Effector CD8-positive, alpha-beta T cell (primary cell): ENCODE measurements around the gene ACSM5.
"Not testable (repeated sequence)": the region's sequence is repeated elsewhere in the genome, so short reads cannot be mapped to it uniquely, and the experiment has no call there.

Source experiments
- DNase-seq: peaks from one replicate; lab custom pipeline; 2025; lab: John Stamatoyannopoulos, UW

Gene ACSM5

DNA sequence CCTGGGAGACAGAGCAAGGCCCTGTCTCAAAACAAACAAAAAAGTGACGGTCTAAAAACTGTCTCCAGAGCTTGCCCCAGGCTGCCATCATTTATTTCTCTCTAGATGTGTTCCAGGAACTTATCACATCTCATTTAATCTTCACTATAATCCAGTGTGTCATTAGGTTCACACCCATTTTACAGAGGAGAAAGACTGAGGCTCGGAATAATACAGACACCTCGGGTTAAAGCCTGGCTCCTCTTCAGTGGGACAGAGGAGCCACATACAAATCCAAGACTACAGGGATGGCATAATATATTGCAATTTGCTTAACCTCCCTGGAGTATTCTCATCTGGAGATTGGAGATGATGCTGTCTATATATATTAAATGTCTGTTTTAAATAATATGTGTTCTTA is 10.7 kb upstream of the ACSM5 start:
- DNase-seq, result no peak

DNA sequence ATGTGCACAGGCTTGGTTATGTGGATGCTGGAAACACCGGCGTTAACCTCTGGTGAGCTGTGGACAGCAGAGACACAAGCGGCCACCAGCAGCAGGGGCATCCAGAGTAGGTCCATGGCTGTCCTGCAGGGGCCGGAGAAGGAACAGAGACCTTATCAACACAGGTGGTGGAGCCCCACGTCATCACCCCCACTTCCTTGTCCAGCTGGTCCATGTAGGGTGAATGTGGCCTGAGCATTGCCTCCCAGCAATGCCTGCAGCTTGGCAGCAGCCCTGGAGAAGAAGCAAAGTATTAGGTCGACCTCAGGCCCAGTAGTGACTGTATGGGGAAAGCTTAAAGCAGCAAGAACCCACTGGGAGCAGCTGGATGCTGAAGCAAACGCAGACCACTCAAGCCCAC is 10.1 kb upstream of the ACSM5 start:
- DNase-seq, result no peak

DNA sequence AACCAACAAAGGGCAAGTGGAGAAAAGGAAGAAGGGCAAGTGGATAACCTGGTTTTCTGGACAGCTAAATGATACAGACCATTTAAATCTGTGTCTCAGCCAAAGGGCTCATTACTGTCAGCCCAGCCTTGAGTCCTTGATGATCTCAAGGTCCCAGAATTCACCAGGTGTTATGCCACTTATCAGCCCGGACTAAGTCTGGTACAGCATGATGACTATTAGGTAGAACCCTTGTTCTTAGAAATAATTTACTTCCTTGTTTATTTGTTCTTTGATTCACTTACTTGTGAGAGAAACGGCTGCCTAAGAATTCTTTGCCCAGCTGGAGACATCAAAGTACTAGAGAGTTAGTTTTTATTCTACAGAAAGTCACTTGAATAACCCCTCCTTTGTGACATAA is 8.3 kb upstream of the ACSM5 start:
- DNase-seq, result no peak

DNA sequence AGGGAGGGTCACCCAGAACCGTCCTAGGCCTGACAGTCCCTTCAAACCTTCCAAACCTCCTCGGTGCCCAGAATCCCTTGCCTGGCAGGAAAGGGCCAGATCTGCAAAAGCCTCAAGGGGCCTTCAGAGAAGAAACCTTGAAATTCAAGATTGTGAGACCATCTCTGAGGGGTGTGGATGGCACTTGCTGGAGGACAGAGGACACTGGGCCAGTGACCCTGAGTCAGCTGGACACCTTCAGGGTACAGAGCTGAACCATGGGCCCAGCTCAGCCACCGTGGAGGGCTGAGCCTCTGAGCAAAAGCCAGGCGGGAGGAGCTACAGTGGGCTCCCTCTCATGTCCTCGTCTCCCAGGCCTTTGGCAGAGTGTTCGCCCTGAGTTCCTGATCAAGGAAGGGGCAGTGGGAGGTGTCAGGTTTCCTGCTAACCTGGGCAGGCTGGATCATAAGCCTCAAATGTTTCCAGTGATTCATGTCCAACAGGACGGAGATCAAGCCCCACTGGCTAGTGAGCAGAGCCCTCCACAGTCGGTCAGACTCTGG is 7.8 kb upstream of the ACSM5 start:
- DNase-seq, result no peak

DNA sequence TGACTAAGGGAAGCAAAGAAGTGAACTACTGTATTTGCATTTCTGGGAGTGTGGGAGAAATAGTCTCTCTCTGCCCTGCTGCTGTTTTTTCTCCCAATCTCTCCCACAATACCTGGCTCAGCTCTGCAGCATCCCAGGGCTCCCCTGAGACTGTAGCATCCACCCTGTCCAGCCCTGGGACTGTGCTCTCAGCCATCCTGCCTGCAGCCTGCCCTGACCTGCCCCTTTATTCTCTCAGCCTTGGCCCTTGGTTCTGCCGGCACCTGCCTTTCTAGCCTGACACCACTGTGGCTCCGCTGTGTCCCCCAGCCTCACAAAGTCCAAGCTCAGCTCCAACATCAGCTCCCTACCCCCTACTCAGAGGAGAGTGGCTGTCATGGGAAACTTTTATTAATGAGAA is 6.7 kb upstream of the ACSM5 start:
- DNase-seq, result no peak

DNA sequence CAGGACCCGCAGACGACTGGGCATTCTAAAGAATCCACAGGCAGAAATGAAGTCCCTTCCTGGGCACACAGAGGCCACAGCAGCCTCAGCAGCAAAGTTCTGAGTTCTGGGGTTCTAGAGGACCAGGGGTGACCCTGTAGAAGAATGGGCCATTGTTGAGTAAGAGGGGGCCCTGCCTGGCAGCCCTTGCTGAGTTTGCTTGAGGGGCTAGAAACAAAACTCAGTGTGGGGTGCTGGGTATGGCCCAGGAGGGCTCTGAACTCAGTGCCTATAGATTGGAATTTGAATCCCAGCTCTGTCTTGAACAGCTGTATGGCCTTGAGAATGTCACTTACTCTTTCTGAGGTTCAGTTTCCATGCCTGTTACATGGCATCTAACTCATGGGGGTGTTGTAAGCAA is 4.7 kb upstream of the ACSM5 start, which contains the start of gene PDILT:
Gene PDILT (minus strand): TSS at position 101 of the 400 bp plus-strand sequence. CDS start 5,437 bp downstream, outside the sequence.
- no peak for DNase-seq

DNA sequence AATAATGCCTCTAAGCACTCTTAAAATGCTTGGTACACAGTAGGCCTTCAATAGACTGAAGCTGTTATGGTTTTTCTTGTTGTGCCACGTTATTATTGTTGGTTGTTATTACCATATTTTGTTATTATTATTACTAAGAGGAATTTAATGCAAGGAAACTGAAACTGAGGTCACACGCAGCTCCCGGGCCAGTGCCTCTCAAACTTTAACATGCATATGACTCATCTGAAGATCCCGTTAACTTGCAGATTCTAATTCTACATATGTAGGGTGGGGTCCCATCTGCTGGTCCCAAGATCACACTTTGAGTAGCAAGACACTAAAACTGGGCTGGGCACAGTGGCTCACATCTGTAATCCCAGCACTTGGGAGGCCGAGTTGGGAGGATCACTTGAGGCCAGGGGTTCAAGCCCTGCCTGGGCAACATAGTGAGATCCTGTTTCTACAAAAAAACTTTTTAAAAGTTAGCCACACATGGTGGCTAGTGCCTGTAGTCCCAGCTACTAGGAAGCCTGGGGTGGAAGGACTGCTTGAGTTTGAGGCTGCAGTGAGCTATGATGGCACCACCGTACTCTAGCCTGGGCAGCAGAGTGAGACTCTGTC is 888 bp downstream of the ACSM5 start:
- no peak for DNase-seq

DNA sequence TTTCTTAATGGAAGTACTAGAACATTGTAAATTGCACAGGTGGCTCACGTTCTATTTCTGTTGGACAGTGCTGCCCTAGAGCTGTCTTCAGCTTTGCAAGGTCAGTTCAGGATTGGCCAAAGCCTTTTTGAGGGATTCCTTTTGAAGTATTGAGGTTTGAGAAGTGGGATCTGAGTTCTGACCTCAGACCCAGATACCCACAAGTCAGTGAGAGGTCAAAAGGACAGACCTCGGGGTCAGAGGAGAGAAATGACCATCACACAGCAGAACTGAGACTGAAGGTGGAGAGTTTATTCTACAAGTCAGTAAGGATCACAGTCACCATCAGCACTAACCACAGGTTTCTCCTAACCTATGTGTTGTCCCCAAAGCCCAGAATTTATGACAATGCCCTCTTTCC is 1.7 kb downstream of the ACSM5 start:
- no peak for DNase-seq

DNA sequence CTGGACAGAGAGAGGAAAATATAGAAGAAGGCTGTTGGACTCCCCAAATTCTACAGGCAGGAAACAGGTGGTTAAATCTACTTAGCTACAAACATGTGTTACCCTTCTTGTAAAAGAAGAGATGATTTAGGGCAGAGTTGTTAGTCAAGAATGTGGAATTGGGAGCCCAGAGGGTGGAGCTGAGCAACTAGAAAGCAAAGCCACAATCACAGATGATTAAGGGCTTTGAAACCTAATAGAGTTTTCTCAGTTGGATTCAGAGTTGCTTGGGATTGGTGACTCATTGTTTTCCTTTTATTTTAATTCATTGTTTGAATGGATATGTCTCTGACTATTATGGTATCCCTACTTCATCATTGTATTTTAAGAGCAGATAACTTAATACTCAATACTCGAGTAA is 6.2 kb downstream of the ACSM5 start:
- DNase-seq, result no peak

DNA sequence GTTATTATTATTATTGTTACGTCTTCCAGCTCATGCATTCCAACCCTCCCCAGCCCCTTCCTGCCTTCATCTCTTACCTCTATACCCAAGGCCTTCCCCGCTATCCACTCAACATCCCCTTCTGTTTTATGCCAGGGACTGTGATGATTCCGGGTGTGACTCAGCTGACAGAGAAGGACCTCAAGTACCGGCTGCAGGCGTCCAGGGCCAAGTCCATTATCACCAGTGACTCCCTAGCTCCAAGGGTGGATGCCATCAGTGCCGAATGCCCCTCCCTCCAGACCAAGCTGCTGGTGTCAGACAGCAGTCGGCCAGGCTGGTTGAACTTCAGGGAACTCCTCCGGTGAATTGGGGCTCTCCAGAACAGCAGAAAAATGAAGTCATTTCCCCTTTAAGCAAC is 9.8 kb downstream of the ACSM5 start:
- DNase-seq, result not testable (repeated sequence)

DNA sequence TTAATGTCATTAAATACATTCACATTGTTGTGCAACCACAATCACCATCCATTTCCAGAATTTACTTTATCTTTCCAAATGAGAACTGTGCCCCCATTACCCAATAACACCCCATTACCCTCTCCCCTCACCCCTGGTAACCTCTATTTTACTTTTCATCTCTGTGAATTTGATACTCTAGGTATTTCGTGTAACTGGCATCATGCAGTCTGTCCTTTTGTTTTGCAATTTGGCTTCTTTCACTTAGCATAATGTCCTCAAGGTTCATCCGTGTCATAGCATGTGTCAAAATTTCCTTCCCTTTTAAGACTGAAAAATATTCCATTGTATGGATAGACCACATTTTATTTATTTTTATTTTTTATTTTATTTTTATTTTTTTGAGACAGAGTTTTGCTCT is 12.4 kb downstream of the ACSM5 start:
- DNase-seq, result not testable (repeated sequence)

DNA sequence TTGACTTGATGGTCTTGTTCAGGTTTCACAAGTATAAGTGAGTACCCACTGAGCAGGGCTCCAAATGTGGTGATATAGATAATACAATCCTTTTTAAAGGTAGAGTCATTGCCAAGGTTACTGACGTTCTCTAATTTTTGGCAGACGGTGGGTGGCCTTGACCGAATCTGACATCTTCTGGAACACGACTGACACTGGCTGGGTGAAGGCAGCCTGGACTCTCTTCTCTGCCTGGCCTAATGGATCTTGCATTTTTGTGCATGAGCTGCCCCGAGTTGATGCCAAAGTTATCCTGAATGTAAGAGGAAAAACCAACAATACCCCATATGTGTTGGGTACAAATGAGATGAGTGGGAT is 14.4 kb downstream of the ACSM5 start:
- not testable (repeated sequence) for DNase-seq

DNA sequence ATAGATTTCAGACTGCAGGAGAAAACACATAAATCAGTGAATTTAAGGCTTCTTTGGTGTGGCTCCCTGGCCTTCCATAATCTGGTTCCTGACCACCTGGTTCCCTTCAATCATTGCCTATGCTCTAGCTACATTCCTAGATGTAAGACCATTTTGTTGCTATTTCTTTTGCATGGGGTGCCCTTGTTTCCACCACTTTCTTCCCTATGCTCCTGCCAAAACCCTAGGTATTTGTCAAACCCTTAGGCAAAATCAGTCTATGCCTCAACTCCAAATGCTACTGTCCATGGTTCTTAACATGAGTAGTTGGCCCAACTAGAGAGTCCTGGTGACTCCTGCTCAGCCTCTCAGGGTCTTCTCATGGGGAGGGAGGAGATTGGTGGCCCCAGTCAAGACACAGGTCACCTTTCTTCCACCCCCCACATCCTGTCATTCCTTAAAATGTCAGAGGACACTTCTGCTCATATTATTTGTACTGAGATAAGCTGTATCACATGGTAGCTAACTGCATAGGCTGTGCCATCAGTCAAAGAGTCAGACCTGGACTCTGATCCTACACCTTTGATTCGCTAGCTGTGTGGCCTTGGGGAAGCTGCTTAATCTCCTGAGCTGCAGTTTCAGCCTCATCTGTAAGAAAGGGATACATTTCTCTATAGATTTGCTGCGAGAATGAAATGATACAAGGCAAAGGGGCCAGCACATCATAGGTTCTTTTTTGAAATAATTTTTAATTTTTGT is 15.0 kb downstream of the ACSM5 start:
- no peak for DNase-seq

DNA sequence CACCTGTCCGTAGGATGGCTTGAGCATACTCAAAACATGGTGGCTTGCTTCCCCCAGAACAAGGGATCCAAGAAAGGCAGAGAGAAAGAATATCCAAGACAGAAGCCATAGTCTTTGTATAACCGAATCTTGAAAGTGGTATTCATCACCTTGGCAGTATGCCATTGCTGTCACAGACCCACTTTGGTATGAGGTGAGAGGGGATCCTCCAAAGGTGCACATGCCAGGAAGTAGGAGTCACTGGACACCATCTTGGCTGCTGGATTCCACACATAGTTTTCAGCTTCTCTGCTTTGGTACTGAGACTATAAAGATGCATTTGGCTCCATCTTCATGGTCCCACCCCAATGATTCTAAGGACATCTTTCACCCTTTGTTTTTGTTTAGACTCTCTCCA is 18.1 kb downstream of the ACSM5 start:
- DNase-seq, result not testable (repeated sequence)

DNA sequence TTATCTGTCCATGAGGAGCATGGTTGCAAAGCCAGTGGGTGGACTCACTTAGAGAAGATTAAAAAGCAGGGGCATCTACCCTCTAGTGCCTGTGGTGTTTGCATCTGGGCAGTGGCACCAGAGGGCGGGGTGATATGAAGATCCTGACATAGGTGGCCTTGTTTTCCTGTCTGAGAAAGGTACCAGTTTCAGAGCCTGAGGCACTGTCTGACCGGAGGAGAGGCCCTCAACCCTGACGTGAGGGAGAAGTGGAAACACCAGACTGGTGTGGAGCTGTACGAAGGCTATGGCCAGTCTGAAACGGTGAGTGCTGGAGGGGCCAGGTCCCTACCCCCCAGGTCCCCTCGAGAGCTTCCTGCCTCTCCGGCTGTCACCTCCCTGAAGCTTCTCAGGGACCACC is 20.2 kb downstream of the ACSM5 start:
- not testable (repeated sequence) for DNase-seq

DNA sequence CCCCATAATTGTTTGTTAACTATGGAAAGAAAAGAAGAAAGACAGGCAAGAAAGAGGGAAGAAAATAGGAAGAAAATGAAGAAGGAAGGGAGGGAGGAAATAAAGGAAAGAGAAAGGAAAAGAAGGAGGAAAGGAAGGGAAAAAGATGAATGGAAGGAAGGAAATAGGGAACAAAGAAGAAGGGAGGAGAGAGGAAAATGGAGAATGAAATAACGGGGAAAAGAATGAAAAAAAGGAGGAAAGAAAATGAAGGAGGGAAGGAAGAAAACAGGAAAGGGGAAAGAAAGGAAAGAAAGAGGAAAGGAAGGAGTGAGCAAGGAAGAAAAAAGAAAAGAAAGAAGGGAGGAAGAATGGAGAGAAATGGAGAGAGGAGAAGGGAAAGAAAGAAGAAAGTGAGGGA is 21.1 kb downstream of the ACSM5 start:
- not testable (repeated sequence) for DNase-seq

DNA sequence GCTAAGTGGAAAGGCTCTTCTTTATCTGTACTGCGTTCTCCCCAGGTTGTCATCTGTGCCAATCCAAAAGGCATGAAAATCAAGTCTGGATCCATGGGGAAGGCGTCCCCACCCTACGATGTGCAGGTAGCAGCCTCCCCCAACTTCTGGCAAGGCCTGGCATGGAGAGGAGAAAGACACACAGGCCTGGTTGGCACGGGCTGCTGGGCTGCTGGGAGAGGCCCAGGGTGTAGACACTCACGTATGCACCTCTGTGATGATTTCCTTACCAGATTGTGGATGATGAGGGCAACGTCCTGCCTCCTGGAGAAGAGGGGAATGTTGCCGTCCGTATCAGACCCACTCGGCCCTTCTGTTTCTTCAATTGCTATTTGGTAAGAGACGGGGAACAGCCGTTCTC is 21.6 kb downstream of the ACSM5 start:
- DNase-seq, result no peak

DNA sequence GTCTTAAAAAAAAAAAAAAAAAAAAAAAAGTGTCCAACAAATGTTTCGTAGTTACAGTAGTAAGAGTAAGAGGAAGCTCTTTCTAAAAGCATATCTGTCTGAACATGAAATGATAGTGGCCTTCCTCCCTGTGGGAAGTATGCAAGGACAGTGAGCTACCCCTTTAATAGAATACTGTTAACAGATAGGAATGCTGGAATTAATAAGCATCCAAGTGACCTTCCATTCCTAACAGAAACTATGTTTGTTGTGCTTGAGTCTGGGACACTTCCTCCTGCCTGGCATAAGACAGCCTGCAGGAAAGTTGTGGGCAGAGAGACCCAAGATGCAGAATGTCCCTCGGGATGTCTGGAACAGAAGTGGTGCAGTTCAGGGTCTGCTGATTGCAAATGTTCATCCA is 29.6 kb downstream of the ACSM5 start:
- not testable (repeated sequence) for DNase-seq

DNA sequence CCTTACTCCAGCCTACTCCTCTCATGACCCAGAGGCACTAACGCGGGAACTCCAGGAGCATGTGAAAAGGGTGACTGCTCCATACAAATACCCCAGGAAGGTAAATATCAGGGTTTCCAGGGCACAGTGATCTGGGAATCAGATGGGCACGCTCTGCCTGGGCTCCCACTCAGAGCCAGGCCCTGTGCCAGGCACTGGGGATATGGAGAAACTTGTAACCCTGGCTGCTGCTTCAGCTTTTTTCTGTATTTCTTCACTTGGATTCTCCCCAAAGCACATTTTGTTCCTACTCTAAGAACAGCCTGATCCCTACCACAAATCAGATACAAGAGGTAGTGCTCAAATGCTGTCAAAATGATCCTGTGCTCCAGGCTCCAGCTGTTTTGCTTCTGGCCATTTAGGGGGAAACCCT is 30.5 kb downstream of the ACSM5 start:
- not testable (repeated sequence) for DNase-seq

DNA sequence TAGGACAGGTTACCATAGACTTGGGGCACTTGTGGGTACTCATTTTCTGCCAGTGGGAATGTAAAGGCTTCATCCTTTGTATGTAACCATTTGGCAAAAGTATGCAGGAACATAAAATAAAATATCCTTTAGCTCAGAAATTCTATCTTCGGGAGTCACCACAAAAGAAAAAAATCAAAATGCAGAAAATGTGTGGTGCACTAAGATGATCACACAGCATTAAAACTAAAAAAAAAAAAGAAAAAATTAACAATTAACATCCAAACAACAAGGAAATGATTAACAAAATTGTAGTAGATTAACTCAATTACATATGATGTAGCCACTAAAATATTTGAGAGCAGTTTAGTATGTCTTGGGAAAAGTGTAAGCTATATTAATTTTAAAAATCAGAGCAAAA is 31.4 kb downstream of the ACSM5 start:
- not testable (repeated sequence) for DNase-seq

DNA sequence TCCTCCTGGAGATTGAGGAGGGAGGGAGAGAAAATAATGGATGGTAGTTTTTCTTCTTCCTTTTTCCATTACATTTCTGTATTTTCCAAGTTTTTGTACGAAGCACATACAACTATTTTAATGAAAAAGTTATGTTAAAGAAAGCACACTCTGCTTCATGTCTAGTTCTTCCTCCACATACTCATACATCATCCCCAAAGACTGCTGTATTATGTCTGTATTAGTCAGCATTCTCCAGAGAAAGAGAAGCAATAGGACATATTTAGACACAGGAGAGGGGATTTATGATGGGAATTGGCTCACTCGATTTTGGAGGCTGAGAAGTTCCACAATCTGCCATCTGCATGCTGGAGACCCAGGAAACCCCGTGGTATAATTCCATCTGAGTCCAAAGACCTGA is 31.9 kb downstream of the ACSM5 start:
- DNase-seq, result no peak

DNA sequence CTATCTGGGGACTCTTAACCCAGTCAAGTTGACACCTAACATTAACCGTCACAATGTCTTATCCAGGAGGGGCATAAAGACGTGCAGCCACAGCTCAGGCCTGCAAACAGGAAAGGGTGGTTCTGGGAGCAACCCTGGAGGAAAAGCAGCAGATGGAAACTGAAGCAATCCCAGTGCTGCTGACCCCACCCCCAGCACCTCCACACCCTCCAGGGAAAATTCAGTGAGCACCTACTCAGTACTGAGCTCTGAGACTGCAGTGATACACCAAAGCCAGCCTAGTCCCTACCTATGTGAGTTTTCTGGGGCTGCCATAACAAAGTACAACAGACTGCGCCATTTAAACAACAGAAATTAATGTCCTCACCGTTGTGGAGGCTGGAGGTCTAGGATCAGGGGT is 32.5 kb downstream of the ACSM5 start:
- not testable (repeated sequence) for DNase-seq

DNA sequence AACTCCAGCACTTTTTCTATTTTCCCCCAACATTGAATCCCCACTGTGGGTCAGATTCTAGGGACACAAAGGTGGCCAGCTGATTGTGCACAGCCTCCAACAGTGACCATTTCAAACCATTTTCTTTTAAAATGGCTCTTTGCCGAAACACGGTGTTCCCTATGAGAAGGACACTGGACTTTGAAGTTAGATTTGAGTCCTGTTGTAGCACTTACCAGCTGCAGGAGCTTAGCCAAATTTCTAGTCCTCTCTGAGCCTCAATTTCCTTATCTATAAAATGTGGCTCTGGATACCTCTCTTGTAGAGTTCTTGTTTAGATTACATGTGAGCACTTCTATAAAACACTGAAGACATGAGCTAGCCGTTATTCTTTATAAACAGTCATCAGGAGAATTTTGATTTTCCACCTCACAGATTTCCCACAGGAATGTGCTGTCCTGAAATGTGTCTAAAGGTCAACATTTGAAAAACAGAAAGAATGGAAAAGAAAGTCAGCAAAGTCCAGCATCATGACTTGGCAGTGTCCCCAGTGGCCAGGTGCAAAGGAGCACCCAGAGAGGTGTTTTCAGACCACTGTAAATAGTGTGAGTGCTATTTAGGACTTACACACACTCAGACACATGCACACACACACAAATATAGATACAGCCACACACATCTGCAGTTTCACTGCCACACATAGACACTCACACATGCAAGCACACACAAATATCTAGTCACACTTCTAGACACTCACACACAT is 37.5 kb downstream of the ACSM5 start:
- DNase-seq, result not testable (repeated sequence)
